Loucy (cell line): ENCODE results near the gene GTF2A1L.

Source experiments
- CTCF ChIP-seq: fragments of 200-600 bp; sonication (generic); conservative IDR thresholded peaks from 2 replicates; pipeline ENCODE4 v1.5.1; 2014; ENCODE audit warnings: mild to moderate bottlenecking, antibody characterized with exemption, low read length
- EZH2phosphoT487 ChIP-seq: fragments of 200-600 bp; IDR thresholded peaks from 2 replicates; pipeline ENCODE4 v1.6.1; 2018; ENCODE audit warnings: antibody characterized with exemption, mild to moderate bottlenecking, moderate library complexity, borderline replicate concordance

GRCh38 chr2:48590017-48590416 is 27.6 kb upstream of the GTF2A1L start:
- TF ChIP-seq CTCF (no peak), EZH2phosphoT487 (no peak)
